Measurements from ENCODE around the gene ZNF416.

The ZNF416 gene

GRCh38 chr19:57578487-57579205 is at the start of gene ZNF416:
Gene ZNF416 (minus strand): TSS chr19:57578911. CDS start chr19:57578704, 207 bp downstream.
- DNase-seq, result peak; percentile 88 to 94

DNA sequence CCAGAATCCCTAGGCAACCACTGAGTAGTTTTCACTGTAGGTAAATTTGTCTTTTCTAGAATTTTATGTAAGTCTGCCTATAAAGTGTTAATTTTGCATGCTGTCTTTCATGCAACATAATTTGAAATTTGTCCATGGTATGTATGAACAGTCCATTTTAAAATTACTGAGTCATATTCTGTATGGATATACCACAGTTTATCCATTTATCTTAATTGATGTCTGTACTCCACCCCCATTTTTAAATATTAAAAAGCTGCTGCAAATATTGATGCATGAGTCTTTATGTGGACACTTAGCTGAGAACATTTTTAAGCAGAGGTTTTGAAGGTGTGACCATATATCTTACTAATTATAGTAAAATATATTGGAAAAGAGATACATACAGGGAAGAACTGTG is 44.4 kb upstream of the ZNF416 start:
- DNase-seq, result no peak

DNA sequence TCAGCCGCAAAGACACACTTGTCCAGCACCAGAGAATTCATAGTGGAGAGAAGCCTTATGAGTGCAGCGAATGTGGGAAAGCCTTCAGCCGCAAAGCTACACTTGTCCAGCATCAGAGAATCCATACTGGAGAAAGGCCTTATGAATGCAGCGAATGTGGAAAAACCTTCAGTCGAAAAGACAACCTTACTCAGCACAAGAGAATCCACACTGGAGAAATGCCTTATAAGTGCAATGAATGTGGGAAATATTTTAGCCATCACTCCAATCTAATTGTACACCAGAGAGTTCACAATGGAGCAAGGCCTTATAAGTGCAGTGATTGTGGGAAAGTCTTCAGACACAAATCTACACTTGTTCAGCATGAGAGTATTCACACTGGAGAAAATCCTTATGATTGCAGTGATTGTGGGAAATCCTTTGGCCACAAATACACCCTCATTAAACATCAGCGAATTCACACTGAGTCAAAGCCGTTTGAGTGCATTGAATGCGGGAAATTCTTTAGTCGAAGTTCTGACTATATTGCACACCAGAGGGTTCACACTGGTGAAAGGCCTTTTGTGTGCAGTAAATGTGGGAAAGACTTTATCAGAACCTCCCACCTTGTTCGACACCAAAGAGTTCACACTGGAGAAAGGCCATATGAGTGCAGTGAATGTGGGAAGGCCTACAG is 42.1 kb upstream of the ZNF416 start:
- DNase-seq, result no peak

GRCh38 chr19:57615346-57615745 is 36.6 kb upstream of the ZNF416 start:
- DNase-seq, result no peak

- peak; percentile 89 to 92 for DNase-seq
Measured at GRCh38 chr19:57613941-57614743, 35.4 kb upstream of the ZNF416 start, which contains the start of gene ZNF134. Gene ZNF134 (plus strand): TSS chr19:57614242. CDS start chr19:57619469, 5,227 bp downstream.

- DNase-seq, result no peak
Measured at GRCh38 chr19:57611113-57611512, 32.4 kb upstream of the ZNF416 start.

- DNase-seq, result no peak
Measured at GRCh38 chr19:57606931-57607330, 28.2 kb upstream of the ZNF416 start.

DNA sequence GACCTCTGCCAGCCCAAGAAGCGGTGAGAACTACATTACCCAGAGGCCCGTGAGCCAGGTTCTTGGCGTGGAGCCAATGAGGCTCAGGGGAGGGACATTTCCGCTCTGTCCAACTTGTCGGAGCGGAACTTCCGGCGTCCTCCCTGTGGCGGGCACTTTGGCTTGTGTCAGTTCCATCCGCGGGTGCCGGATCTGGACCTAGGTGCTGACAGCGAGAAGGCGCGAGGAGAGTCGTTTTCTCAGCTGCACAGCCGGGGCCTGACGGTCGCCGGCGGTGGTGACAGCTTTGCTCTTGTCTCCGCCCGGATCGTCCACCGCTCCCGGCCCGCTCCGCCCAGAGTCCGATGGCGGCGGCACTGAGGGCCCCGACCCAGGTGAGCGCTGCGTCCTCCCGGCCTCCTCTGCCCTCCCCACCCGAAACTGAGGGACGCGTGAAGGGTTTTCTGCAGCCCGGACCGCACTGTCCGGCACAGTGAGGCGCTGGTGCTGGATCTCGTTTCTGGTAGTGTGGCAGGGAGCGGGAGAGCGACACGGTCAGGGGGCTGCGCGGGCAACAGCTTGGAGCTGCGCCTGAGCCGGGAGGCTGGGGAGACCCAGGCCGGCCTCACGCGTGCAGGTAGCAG is 21.2 kb upstream of the ZNF416 start, which contains the start of gene ZNF530:
Gene ZNF530, plus strand, starts transcription at position 125 of the 623 bp plus-strand sequence. CDS start 4,461 bp downstream, outside the sequence.
- DNase-seq, result peak; percentile 91

DNA sequence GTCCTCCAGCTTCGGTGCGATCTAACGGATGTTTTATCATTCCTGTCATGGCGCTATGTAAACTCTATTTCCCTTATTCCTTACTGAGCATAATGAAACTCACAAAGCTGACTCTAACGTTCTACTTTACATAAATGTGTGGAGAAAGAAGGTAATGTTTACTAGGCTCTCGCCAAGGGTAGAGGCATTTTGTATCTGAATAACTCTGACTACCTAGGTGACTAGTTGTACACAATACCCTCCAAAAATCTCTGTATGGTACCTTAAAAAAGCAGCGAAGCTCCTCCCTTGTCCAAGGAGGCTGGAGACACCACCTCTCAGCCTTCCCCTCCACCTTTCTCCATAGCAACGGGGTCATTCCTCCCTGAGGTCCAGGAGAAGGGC is 20.7 kb upstream of the ZNF416 start:
- DNase-seq, result no peak

- DNase-seq, result no peak
Measured at GRCh38 chr19:57587529-57587928, 8.8 kb upstream of the ZNF416 start.

- peak; percentile 77 to 86 for DNase-seq
Measured at GRCh38 chr19:57583521-57584416, 5.1 kb upstream of the ZNF416 start, which contains the start of gene ZIK1. Gene ZIK1 (plus strand): TSS chr19:57584145. CDS start chr19:57584357, 212 bp downstream.

DNA sequence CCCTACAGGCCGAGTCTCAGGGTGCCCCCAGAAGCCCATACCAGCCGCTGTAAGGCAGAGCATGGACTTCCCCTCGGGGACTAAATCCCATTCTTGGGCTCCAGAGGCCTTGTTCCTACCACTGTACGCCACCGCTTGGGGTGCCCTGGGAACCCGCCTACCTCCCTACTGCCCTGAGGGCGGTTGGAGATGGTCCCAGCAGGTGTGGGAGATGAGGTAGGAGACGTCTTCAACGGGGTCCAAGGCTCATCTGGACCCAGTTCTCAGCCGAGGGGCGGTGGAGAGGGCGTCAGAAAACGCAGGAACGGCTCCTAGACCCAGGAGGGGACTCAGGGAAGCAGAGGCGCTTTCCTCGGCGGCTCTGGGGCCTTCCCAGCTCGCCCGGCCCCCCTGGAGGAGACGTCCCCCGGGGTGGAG is 4.4 kb upstream of the ZNF416 start:
- no peak for DNase-seq

DNA sequence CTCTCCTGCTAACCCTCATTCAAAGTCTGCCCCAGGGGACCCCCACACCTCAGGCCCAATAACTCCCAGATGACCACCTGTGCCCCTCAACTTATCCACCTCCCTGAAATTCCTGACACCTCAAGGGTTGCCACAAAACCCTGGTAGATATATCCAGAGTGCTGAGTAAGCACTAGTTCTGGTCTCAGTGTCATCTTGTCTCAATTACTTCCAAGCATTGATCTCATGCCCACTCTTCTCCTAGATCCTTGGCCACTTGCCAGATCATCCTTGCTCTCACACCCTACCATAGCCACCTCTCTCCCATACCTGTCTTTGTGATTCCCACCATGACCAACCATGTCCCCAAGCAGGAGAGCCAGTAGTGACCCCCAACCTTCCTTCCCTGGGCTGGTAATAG is 2.0 kb downstream of the ZNF416 start:
- DNase-seq, result no peak

- no peak for DNase-seq
Measured at GRCh38 chr19:57572415-57572947, 6.2 kb downstream of the ZNF416 start.

DNA sequence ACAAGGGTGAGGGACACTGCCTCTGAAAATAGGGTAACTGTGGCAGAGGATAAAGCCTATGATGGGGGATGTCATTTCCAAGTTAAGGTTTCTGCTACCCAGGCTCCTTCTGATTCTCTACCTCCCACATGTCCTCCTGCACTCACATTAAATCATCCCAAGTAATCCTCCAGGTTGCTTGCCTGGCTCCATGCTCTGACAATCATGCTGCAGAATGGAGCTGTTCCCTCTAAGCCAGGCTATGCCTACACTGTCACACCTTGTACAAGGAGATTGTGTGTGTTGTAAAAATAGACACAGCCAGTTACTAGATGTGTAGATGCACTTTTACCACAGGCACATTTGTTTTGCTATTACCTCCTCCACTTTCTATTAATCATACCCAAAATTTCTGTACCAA is 8.0 kb downstream of the ZNF416 start:
- no peak for DNase-seq

DNA sequence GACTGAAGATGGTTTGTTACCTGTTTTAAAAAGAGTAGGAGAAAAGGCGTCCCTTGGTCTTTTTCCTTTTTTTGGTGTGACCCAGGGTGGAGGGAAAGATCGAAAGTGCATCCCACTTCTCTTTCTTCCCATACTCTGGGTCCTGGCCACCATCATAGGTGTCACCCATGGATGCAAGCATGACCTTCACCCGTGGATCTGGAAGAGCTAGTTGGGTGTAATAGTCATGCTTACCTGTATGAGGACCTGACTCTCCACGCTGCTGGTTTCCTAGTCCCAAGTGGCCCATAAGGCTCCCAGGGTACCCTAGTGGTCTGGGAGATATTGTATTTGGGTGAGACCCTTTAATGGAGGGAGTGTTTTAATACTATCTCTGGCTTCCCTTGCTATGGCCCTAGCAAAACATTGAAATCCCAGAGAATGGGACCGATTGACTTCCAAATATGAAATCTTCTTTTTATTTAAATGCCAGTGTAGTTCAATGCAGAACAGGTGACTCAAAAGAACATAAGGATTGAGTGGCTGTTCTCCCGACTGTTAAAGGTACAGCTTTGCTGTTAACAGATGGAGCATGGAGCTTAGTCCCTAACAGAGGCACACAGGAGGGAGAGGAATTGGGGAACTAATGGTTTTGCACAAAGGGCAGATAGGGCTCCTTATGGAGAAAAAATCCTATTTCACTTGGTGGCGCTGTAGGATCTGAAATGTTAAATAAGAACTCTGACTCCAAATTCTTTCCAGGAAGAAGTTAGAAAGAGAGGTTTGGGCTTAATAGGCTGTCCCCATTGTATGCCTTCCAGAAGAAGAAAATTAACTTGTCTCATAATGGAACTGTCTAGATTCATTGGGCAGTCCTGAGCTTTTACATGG is 12.1 kb downstream of the ZNF416 start:
- no peak for DNase-seq

GRCh38 chr19:57563547-57563946 is 15.2 kb downstream of the ZNF416 start:
- DNase-seq, result no peak

DNA sequence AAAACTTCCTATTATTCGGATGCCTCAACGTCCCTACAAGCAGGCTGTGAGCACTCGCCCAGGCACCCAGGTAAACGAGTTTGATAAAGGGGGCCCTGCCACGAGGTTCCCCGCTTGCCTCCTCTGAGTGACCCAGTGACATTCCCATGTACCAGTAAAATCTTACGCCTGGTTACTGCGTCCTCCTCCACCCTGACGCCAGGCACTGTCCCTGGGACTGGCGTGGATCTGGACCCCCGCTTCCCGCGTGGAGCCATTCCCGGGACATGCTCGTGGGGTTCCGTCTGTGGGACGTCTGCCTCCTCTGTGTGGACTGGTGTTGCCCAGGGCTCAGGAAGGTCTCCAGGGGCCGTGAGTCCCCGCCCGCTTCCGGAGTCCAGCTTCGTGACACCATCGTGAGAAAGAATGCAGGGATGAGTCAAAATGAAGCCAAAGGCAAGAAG is 18.6 kb downstream of the ZNF416 start:
- DNase-seq, result no peak

GRCh38 chr19:57559404-57560025 is 19.2 kb downstream of the ZNF416 start, which contains the start of gene ZNF550:
Gene ZNF550 (minus strand): TSS chr19:57559863. CDS start chr19:57559682, 181 bp downstream.
- DNase-seq, result peak; percentile 89 to 90

DNA sequence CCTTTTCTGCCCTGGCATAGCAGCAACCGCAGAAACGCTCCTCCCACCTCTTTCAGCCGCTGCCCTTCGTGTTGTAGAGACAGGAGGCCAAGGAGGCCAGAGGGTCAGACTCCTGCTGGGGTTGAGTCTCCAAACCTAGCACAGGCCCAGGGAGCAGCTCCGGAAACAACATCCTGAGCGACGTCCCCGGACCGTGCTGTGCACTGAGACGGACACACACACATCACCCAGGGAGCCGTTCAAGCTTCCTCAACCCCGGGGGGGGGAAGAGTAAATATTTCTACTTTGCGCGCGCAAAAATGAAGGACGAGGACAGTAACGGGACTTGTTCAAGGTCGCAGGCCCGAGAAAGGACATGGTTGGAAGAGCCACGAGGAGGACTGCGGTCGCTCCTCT is 19.7 kb downstream of the ZNF416 start:
- DNase-seq, result peak; percentile 15 to 25
